HG03432 (cell line): ENCODE measurements around the gene SLC25A43.
"Not testable (repeated sequence)": the region's sequence is repeated elsewhere in the genome, so short reads cannot be mapped to it uniquely, and the experiment has no call there.

ENCODE experiments used
- ATAC-seq: cut with Tn5 transposase; IDR thresholded peaks from one replicate; pipeline ENCODE4 v1.9.1; 2021; ENCODE audit warnings: mild to moderate bottlenecking, moderate library complexity; ENCODE audit not compliant: unreplicated experiment

The SLC25A43 gene

DNA sequence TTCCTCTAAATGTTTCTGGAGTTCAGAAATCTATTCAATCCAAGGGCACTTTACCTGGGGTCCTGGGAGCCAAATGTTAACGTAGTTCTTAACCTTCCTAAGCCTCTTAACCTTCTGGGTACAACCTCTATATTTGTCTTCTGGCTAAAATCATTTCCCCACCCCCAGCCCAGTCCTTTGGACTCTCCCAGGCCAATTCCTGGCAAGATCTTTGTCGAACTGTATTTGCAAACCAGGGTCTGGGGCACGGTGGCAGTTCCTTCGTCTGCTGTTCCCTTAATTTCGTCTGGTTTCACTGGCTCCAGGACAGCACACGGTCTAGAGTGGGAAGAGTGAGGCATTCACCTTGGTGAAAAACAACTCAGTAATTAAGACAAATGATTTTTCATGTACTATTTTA, 68.3 kb downstream of the SLC25A43 start:
- no peak for ATAC-seq

DNA sequence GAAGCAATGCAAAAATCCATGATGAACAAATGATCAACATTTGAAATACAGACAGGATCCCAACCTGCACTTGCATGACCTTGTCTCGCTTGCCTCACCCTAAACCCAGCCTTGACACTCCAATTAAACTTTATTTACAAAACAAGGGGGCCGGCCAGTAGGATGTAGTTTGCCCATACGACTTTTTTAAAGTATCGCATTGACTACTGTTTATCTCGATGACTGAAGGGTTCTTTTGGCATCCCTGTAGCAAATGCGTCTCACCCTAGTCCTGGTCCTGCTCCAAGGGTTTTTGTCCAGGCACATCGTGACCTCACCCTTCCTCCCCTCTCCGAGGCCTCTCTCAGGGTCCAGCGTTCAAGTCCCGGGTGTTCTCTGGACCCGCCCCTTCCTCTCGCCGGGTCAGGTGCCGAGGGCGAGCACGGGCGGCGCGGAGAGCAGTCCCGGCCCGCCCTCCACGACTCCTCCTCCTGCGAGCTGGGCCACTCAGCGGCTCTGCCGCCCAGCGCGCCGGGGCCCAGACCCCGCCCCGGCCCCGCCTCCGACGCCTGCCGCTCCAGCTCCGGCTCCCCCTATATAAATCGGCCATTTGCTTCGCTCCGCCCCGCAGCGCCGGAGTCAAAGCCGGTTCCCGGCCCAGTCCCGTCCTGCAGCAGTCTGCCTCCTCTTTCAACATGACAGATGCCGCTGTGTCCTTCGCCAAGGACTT, 68.9 kb downstream of the SLC25A43 start, which contains the start of gene SLC25A5:
TSS of gene SLC25A5 (plus strand) at position 603 of the 709 bp plus-strand sequence. CDS start at position 675, 72 bp downstream.
- ATAC-seq: peak; percentile 90

DNA sequence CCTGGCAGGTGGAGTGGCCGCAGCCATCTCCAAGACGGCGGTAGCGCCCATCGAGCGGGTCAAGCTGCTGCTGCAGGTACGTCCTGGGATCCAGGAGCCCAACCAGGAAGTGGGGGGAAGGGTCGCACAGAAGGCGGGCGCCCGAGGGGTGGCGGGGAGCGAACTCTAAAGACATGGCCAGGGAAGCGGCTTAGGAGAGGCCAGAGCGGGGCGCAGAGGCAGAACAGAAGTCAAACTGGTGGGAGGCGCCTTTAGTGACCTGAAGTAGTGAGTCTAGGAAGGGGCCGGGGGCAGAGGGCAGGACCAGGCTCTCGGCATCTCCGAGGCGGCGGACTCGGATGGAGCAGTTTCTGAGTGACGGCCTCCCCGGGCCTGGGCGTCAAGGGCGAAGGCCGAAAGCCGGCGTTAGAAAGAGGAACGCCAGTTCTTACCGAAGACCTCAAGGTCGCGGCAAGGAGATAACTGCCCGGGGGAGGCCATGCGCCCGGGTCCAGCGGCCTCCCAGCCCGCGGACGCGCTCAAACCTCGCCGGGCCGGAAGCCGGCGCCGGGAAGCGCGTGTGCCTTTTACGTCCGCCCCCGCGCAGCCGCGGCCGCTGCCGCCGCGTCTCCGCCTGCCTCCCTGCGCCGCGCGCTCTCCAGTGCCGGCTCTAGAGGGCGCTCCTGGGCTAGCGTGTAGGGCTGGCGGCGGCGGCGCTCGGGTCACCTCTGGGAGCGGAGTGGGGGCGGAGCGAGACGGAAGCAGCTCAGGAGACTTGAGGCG, 69.6 kb downstream of the SLC25A43 start:
- ATAC-seq: peak; percentile 76

DNA sequence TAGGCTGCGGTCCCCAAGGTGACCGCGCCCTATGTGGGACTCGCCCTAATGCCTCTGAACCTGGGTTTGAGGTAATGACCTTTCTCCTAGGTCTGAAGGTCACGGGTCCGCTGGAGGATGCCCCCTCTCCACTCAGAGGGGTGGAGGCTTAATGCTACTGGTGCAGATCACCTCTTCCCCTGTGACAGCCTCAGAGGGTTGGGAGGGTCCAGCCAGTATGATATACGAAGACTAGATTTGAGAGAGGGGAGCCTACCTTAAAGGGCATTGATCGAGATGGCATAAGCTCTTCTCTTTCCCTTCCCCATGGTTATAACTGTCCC, 70.1 kb downstream of the SLC25A43 start:
- ATAC-seq: no peak

DNA sequence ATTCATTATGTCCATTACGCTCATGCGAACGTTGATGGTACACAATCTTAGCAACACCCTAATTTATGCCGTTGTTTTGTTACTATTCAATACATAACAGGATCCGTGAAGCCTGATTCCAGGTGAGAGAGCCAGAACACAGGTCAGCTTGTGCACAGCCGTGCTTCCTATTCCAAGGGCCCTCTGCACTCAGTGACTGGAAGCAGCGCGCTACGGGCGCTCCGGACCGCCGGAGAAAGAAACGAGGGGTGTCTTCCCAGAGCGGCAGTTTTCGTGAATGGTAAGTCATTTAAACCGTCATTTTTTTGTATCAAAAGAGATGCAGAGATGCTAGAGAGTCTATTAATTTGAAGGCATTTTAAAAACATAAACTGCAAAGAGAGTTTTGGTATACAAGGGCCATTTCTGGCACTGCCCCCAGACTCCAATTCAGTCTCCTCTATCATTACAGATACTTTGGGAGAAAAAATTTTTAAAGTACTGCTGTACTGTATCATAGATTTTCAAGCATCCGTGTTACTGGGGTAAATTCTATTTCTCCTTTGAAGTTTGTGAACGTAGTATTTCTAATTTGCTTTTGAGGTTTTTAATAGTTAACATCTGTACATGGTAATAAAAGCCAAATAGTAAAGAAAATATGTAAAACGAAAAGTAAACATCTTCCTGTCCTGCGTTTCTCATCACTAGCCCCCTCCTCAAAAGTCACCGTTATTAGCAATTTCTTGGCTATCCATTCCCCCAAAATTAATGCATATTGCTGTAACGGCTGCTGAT, 75.7 kb downstream of the SLC25A43 start:
- ATAC-seq: no peak

DNA sequence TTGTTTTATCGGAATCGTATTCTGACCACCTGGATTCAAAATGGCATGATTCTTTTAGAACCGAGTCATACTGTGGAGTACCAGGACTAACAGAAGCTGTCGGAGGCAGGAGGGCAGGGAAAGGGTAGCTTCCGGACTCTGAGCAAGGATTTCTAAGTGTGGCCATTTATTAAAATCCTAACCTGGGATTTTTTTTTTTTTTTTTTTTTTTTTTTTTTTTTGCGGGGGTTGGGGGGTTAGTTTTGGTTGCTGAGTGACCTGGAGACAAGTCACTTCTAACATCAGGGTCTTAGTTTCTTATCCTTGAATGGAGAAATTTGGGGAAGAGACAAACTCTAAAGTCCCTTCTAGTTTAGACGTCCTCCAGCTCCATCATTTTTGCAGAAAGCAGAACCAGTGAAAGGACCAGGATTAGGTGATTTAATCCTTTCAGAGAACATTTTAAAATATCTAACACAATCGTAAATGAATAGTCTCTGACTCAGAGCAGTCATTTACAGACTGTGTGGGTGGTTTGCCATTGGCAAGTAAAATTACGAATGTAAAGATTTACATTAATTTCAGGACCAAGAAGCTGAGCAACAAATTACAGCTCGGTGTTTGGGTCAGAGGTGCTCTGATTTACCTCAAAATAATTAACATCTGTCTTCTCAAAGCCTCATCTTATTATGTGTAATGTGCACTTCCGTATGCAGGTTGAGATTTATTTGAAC, 76.4 kb downstream of the SLC25A43 start:
- ATAC-seq: no peak

DNA sequence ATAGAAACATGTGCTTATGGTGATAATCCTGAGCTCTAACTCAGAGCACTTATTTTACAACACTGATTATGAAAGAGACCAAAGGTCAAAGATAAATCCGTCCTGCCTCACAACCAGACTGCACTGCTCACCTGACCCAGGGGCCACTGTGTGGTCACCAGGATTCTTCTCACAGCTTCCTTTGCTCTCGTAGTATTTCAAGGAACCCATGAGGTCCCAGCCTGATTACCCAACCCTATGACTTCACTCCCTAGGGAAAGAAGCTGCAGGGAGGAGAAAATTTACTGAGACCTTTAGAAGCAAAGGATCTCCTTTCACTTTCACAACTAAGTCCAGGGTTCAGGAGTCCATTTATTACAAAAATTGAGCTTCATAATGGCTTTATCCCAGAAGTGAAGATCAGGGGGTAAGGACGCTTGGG, 78.7 kb downstream of the SLC25A43 start:
- no peak for ATAC-seq

DNA sequence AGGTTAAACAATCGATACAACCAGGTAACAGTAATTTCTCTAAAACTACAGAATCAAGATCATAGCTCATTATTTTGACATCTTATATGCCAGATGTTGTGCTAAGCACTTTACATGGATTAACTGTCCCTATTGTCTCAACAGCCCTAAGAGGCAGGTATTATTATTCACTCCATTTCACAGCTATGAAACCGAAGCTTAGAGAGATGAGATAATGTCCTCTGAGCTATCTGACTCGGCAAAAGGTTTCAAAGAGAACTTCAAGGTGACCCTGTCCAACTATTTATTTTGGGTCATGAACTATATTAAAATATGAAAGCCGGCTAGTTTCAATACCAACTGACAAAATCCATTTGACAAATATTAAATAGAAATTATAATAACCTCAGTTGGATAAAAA, 79.4 kb downstream of the SLC25A43 start:
- ATAC-seq: no peak

DNA sequence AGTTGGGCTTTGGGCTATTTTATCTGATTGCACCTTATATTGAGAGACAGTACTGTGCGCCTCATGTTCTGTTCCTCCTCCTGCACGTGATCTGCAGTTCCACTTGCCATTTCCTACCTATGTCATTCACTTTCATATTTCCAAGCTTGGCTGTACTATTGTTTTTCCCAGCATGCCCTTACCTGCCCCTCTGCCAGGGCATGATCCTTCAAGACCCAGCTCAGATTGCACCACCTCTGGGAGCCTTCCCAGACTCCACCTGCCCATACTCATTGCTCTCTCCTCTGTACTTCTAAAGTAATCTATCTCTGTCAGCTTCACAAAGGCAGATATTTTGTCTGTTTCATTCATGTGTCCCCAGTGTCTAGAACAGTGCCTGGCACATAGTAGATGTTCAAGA, 80.7 kb downstream of the SLC25A43 start:
- ATAC-seq: no peak

DNA sequence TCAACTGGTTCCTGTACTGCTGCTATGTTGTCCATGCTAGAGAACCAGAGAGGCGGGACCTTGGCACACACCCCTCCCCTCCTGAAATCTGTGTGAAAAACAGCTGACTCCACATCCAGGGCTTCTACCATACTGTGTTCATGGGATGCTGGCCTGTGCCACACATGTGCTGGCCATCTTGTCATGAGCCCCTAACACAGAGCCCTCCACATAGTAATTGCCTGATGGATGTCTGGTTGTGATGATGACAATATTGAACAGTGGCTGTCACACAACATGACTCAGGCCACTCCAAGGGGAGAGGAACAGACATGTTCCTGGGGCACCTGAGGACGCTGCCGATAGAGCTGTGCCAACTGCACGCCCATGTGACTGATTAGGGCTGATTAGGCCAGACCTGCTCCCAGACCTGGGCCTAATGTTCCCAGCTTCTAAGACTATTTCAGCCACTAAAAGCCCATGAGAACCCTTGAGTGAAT, 82.2 kb downstream of the SLC25A43 start:
- ATAC-seq: no peak

DNA sequence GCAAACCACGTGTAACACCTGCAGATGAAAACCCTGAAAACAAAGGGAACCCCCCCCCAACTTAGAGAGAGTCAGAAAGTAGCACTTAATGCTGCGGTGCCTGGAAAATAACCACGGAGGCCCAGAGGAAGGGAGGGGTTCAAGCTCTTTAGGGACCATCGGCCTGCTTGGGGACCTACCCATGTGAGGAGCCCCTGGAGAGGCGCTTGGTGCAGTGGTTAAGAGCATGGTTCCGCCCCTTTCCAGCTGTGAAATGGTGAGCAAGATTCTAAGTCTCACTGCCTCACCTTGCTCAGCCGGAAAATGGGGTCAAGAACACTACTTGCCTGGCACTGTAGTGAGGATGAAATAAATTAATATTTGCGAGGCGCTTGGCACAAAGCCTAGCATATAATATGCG, 82.9 kb downstream of the SLC25A43 start:
- peak; percentile 12 for ATAC-seq

DNA sequence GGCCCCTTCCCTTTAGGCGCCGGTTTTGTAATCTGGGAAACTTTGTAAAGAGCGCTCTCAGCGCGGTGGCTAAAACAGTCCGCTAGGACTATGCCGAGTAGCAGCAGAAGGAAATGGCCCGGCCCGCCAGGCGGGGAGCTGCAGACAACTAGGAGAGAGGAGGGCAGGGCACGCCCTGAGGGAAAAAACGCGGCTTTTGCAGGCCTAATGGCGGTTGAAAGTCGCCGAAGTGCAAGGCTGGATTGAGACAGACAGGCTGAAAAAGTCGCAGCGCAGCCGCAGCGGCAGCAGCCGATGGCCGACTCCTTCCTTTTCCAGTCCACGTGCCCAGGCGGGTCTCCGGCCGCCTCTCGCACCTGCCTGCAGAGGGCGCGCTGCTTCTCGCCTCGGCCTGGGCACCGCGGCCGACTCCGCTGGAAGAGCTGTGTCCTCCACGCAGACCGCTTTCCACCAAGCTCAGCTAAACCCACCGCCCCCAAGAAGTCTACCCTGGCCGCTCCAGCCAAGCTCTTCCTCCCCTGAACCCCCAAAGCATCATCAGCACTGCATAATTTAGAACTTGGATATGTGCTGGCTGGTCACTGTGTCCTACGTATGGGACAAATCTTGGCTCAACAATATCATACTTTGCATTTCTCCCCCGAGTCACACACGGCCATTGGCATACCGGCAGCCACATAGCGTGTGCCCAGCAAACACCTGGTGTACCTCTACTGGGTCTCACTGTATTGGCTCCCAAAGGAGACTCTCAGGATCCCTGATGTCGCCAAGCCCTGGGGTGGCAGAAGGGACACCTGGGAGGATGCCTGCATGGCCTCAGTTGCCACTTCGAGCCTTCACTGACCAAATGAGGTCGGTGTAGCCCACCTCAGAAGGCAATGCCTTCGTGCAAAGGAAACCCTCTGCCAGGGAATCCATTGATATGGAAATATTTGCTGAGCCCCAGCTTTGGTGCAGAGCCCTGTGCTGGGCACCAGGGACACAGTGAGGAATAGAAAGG, 83.6 kb downstream of the SLC25A43 start:
- peak; percentile 95 for ATAC-seq

DNA sequence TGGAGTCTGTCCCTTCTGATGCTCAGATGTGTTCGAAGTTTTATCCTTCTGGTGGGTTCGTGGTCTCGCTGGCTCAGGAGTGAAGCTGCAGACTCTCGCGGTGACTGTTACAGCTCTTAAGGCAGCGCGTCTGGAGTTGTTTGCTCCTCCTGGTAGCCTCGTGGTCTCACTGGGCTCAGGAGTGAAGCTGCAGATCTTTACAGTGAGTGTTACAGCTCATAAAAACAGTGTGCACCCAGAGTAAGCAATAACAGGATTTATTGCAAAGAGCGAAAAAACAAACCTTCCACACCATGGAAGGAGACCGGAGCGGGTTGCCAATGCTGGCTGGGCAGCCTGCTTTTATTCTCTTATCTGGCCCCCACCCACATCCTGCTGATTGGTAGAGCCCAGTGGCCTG, 87.6 kb downstream of the SLC25A43 start:
- no peak for ATAC-seq

DNA sequence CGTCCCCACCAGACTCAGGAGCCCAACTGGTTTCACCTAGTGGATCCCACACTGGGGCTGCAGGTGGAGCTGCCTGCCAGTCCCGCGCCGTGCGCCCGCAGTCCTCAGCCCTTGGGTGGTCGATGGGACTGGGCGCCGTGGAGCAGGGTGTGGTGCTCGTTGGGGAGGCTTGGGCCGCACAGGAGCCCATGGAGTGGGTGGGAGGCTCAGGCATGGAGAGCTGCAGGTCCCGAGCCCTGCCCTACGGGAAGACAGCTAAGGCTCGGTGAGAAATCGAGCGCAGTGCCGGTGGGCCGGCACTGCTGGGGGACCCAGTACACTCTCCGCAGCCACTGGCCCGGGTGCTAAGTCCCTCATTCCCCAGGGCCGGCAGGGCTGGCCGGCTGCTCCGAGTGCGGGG, 88.6 kb downstream of the SLC25A43 start:
- ATAC-seq: not testable (repeated sequence)

DNA sequence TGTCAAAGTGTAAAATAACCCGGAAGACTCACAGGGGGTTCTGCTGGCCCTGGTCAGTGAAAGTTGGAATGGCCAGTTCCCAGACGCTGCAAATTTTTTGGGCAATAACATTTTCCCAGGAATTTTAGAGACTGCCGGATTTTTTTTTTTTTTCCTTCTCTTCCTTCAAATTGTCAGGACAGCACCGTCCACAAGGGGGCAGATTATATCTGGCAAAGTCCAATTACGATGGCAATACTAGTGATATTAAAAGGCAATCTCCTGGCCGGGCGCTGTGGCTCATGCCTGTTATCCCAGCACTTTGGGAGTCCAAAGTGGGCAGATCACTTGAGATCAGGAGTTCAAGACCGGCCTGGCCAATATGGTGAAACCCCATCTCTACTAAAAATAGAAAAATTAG, 89.6 kb downstream of the SLC25A43 start:
- ATAC-seq: no peak

DNA sequence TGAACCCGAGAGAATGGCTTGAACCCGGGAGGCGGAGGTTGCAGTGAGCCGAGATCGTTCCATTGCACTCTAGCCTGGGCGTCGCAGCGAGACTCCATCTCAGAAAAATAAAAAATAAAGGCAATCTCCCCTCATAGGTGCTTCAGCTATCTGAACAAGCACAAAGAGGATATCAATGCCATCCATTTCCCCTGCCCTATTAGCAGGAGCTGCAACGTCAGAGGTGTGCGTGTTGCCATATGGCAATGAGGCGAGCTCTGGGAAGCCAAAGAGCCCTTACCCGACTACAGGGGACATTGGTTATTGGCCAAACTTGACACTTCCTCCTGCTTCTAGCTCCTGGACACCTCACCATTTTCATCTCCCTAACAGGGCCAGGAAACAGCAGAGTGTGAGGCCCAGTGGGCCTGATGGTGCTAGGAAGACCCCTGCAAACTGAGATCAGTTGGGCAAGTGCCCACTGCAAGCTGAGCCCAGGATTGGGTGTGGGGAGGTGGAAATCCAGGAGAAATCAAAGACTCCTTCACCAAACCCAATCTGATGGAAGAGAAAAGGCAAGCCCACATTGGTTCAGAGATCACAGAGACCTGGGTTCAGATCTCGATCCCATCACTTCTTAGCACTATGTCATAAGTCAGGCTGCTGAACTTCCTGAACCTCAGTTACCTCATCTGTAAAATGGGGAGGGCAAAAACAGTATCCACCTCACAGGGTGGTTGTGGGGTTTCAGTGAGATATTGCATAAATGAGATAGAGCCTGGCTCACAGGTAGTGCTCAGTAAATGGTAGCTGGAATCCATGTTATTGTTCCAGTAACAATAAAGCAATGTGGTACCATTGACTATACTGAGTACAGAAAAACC, 90.3 kb downstream of the SLC25A43 start:
- ATAC-seq: no peak

DNA sequence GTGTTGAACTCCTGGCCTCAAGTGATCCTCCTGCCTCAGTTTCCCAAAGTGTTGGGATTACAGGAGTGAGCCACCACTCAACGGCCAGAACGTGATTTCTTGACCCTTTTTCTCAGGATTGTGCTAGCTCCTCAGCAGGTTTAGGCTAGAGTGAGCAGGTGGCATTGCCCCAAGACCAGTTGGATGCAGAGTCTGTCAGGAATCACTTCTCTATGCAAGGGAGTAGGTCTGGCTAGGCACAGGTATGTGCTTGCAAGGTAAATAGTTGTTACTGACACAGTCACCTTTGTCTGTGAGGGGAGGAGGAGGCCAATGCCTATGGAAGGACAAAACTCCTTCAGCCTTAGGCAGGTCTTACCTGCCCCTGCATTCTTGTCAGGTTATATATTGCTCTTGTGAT, 93.3 kb downstream of the SLC25A43 start:
- no peak for ATAC-seq

DNA sequence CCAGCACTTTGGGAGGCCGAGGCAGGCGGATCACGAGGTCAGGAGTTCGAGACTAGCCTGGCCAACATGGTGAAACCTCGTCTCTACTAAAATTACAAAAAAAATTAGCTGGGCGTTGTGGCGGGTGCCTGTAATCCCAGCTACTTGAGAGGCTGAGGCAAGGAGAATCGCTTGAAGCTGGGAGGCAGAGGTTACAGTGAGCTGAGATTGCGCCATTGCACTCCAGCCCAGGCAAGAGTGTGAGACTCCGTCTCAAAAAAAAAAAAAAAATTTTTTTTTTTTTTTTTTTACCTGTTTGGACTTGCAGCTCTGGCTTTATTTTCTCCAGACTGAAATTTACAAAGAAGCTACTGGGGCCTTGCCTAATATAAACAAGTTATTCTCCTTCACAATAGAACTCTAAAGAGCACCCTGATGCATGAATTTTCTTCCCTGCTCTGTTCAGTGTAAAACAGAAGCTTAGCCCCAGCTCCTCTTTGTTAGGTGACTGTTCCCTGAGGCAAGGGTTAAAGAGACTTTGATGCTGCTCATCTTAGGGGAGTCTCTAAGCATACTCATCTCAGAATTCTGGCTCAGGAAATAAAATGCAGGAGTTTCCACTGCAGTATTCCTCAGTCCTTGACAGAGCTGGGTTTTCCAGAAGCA, 94.8 kb downstream of the SLC25A43 start:
- not testable (repeated sequence) for ATAC-seq
